GM12878 (cell line): Measurements from ENCODE around the gene PRCC. TPM values are rescaled to one million over a fixed set of nuclear protein-coding genes. Genes with fewer than 3 reads are reported as not detected.

Experiments used
- ATAC-seq: fragments of 200-7000 bp; cut with Tn5 transposase; 3 replicates; pipeline ENCODE4 v1.9.1; 2020; ENCODE audit warnings: mild to moderate bottlenecking, moderate library complexity
- BruUV-seq: library from RNA; stranded (reverse); fragments of 400-500 nt; replicated peaks from 2 replicates; lab custom pipeline; 2021; lab: Mats Ljungman, UMichigan
- CTCF ChIA-PET: fragments of 300-600 bp; sonication (Branson Sonifier 250); formaldehyde crosslinking; extraction: SDS; loops from one replicate; lab custom pipeline; 2021; ENCODE audit warnings: inconsistent platforms; lab: Yijun Ruan, JAX
- POLR2A ChIA-PET: fragments of 350-600 bp; formaldehyde crosslinking; extraction: SDS; loops from one replicate; lab custom pipeline; 2021; ENCODE audit warnings: inconsistent platforms; lab: Charles Lee
- RAD21 ChIA-PET: fragments of 300-600 bp; sonication (Branson Sonifier 250); formaldehyde crosslinking; loops from one replicate; lab custom pipeline; 2023; ENCODE audit warnings: antibody characterized with exemption; ENCODE audit not compliant: unreplicated experiment; lab: Charles Lee
- SMC1A ChIA-PET: fragments of 300-600 bp; sonication (Branson Sonifier 250); formaldehyde crosslinking; loops from one replicate; lab custom pipeline; 2023; ENCODE audit not compliant: unreplicated experiment, uncharacterized antibody; lab: Charles Lee
- DNase-seq: peaks from one replicate; pipeline ENCODE4 v3.0.0-alpha.2; 2011; ENCODE audit warnings: low read depth, low spot score
- FAIRE-seq: peaks from 3 replicates; lab custom pipeline; 2011; peaks lifted over from hg19 to GRCh38; lab: Jason Lieb, UNC
- H2AFZ ChIP-seq: 2 replicates; pipeline ENCODE4 v1.6.0; 2011; ENCODE audit warnings: low read depth, low read length, control low read depth; ENCODE audit not compliant: control insufficient read depth
- H3K27ac ChIP-seq: 2 replicates; pipeline ENCODE4 v1.5.1; 2011; ENCODE audit warnings: control low read depth; ENCODE audit not compliant: control insufficient read depth, insufficient read depth
- H3K27me3 ChIP-seq, 2 experiments: replicated peaks in 1 of 2; 2 replicates each; pipeline versions ENCODE4 v1.6.0 to v1.6.1; 2011; ENCODE audit warnings: low read length in 1 of 2; ENCODE audit not compliant: control insufficient read depth in 2 of 2, insufficient read depth in 2 of 2
- H3K36me3 ChIP-seq, 2 experiments: 2 replicates each; pipeline ENCODE4 v1.5.1; 2011; ENCODE audit warnings: low read length in 1 of 2; ENCODE audit not compliant: control insufficient read depth in 2 of 2, insufficient read depth in 2 of 2
- H3K4me1 ChIP-seq: 2 replicates; pipeline ENCODE4 v1.6.1; 2011; ENCODE audit warnings: mild to moderate bottlenecking, low read length, moderate library complexity, mixed read lengths; ENCODE audit not compliant: control insufficient read depth, insufficient read depth
- H3K4me2 ChIP-seq: 2 replicates; pipeline ENCODE4 v1.6.0; 2011; ENCODE audit warnings: control low read depth; ENCODE audit not compliant: control insufficient read depth, insufficient read depth
- H3K4me3 ChIP-seq: fragments of 200-600 bp; sonication (generic); 2 replicates; pipeline ENCODE4 v1.5.1; 2016
- H3K79me2 ChIP-seq: 2 replicates; pipeline ENCODE4 v1.6.0; 2011; ENCODE audit warnings: low read length; ENCODE audit not compliant: control insufficient read depth, insufficient read depth
- H3K9ac ChIP-seq: 2 replicates; pipeline ENCODE4 v1.8.0; 2011; ENCODE audit warnings: low read length, control low read depth, mixed read lengths; ENCODE audit not compliant: control insufficient read depth, insufficient read depth
- H3K9me3 ChIP-seq: replicated peaks from 3 replicates; pipeline ENCODE4 v1.5.1; 2011; ENCODE audit warnings: mild to moderate bottlenecking, low read length; ENCODE audit not compliant: control insufficient read depth, insufficient read depth
- H4K20me1 ChIP-seq: 2 replicates; pipeline ENCODE4 v1.6.0; 2011; ENCODE audit not compliant: control insufficient read depth, insufficient read depth
- ASH2L ChIP-seq: fragments of 300-600, 200-600 bp; sonication (generic); IDR thresholded peaks from 2 replicates; pipeline ENCODE4 v1.6.1; 2017; ENCODE audit warnings: low read depth, mild to moderate bottlenecking, borderline replicate concordance
- BRCA1 ChIP-seq: IDR thresholded peaks from 2 replicates; pipeline ENCODE4 v1.6.1; 2011; ENCODE audit warnings: low read depth, low read length, improper control_type of control experiment
- CEBPZ ChIP-seq: fragments of 150-350 bp; IDR thresholded peaks from 2 replicates; pipeline ENCODE4 v1.6.1; 2016; ENCODE audit warnings: low read depth, low read length
- EED ChIP-seq: sonication (generic); IDR thresholded peaks from 2 replicates; pipeline ENCODE4 v1.6.1; 2016; ENCODE audit warnings: antibody characterized with exemption, low read depth
- FOXM1 ChIP-seq: IDR thresholded peaks from 2 replicates; pipeline ENCODE4 v1.6.1; 2012; ENCODE audit warnings: low read depth, mild to moderate bottlenecking, inconsistent platforms, low read length, moderate library complexity
- IRF4 ChIP-seq: IDR thresholded peaks from 2 replicates; pipeline ENCODE4 v1.6.1; 2011; ENCODE audit warnings: low read depth, low read length
- KLF5 ChIP-seq: fragments of 450-650 bp; IDR thresholded peaks from 2 replicates; pipeline ENCODE4 v1.6.1; 2014; ENCODE audit warnings: mild to moderate bottlenecking; ENCODE audit not compliant: partially characterized antibody
- MXI1 ChIP-seq: fragments of 150-350 bp; IDR thresholded peaks from 2 replicates; pipeline ENCODE4 v1.6.1; 2011; ENCODE audit warnings: low read depth, mild to moderate bottlenecking, inconsistent platforms, low read length, improper control_type of control experiment
- POLR2AphosphoS5 ChIP-seq: IDR thresholded peaks from 2 replicates; pipeline ENCODE4 v1.6.1; 2011; ENCODE audit warnings: mild to moderate bottlenecking, low read length, inconsistent platforms
- SIN3A ChIP-seq: IDR thresholded peaks from 2 replicates; pipeline ENCODE4 v1.6.1; 2012; ENCODE audit warnings: low read depth, low read length, improper control_type of control experiment
- SIX5 ChIP-seq: IDR thresholded peaks from 2 replicates; pipeline ENCODE4 v1.6.1; 2011; ENCODE audit warnings: mild to moderate bottlenecking, low read depth, low read length, moderate library complexity; ENCODE audit not compliant: severe bottlenecking
- SP1 ChIP-seq: IDR thresholded peaks from one replicate; pipeline ENCODE4 v1.6.1; 2011; ENCODE audit warnings: low read depth, low read length
- SPI1 ChIP-seq: IDR thresholded peaks from 2 replicates; pipeline ENCODE4 v1.6.1; 2011; ENCODE audit warnings: low read depth, mild to moderate bottlenecking, low read length, moderate library complexity, borderline replicate concordance; ENCODE audit not compliant: insufficient read depth
- SREBF1 ChIP-seq: IDR thresholded peaks from 2 replicates; pipeline ENCODE4 v1.6.1; 2012; ENCODE audit warnings: mild to moderate bottlenecking, low read length
- WRNIP1 ChIP-seq: IDR thresholded peaks from 2 replicates; pipeline ENCODE4 v1.6.1; 2011; ENCODE audit warnings: low read depth, low read length, improper control_type of control experiment, borderline replicate concordance
- WGBS: methylation state at CpG from one replicate; pipeline ENCODE4 v1.1.6; 2016; ENCODE audit warnings: low lambda C conversion rate; ENCODE audit not compliant: insufficient replicate concordance, insufficient coverage; ENCODE audit errors: missing lambda C conversion rate; 5-methylcytosine and 5-hydroxymethylcytosine counted together
- in situ Hi-C: fragments of 300-500 bp; cut with MboI; formaldehyde crosslinking; loops from 9 replicates; pipeline ENCODE4 v1.14.3; 2018; ENCODE audit warnings: mixed read lengths
- intact Hi-C: fragments of 100-400 bp; cut with micrococcal nuclease; formaldehyde crosslinking; loops from one replicate; pipeline ENCODE4 v1.14.2; 2022; ENCODE audit not compliant: unreplicated experiment
- polyA plus RNA-seq, 11 experiments: library from polyadenylated mRNA; depleted of rRNA in 4 of 11; unstranded in 6 of 11; stranded (reverse) in 5 of 11; fragments of >200 nt; fragmentation: Nextera tagmentation in 4 of 11; fragmentation: Illumina TruSeq in 1 of 11; extraction: Ambion mirVana in 4 of 11; extraction: Trizol in 1 of 11; gene quantifications; 1 replicate in 1 of 11; 2 replicates in 10 of 11; pipeline versions ENCODE4 v1.2.1 to v1.2.3, GENCODE V29; 2011 to 2016; ENCODE audit warnings: inconsistent platforms in 2 of 11, missing spikeins in 2 of 11, low read depth in 1 of 11
- total RNA-seq, 4 experiments: library from RNA; depleted of rRNA in 3 of 4; stranded (reverse); fragments of >200 nt in 3 of 4; fragmentation: Illumina TruSeq in 1 of 4; extraction: Trizol in 1 of 4; gene quantifications; 2 replicates each; pipeline versions ENCODE4 v1.2.1 to v1.2.3, GENCODE V29; 2013 to 2021

The PRCC gene
- total and polyA plus RNA-seq, 10 of the 15 experiments (the other 5 are each of a cell fraction or from before 2014, with no cell fraction given), result 23.8 to 132 (median 63.1) TPM

GRCh38 chr1:156844102-156844501, 76.8 kb downstream of the PRCC start:
- in situ Hi-C loops, result no loop called here
- no TSS peak for BruUV-seq
- CTCF ChIA-PET, result interaction anchor here (1.1 to 1.3 kb wide), 2 partner anchors 16 kb away, joined by 4 read pairs; no protein-coding TSS in a partner anchor

GRCh38 chr1:156844638-156845037, 77.3 kb downstream of the PRCC start:
- H3K9me3 ChIP-seq, result no peaks in the 10 kb centered on the region
- in situ Hi-C loops, result no loop called here
- no peak for TF ChIP-seq ASH2L
- no peak for TF ChIP-seq SREBF1
- no peak for TF ChIP-seq WRNIP1
- no peak for TF ChIP-seq SIN3A
- no peak for TF ChIP-seq FOXM1
- no peak for TF ChIP-seq KLF5
- no peak for TF ChIP-seq BRCA1
- no peak for TF ChIP-seq CEBPZ
- no peak for TF ChIP-seq SIX5
- no peak for TF ChIP-seq IRF4
- no peak for TF ChIP-seq EED
- no peak for TF ChIP-seq POLR2AphosphoS5
- TF ChIP-seq SP1, result no peak
- no peak for TF ChIP-seq MXI1
- H3K4me3 ChIP-seq, result no peak overlapping the region
- H3K27ac ChIP-seq, result no peak overlapping the region
- intact Hi-C loops, result no loop called here
- ATAC-seq, result no peak
- H3K79me2 ChIP-seq, result no peaks in the 10 kb centered on the region
- H3K27me3 ChIP-seq, result peaks cover 0 to 7% of the 10 kb centered on the region in 2 experiments
- no peak overlapping the region for H2AFZ ChIP-seq
- H4K20me1 ChIP-seq, result no peaks in the 10 kb centered on the region
- H3K4me2 ChIP-seq, result no peak overlapping the region
- no peak for DNase-seq
- ChIA-PET SMC1A (no interaction called here), CTCF (interaction anchor here (1.3 kb wide), 1 partner anchor 15 kb away, joined by 4 read pairs; no protein-coding TSS in a partner anchor), RAD21 (no interaction called here), POLR2A (no interaction called here)
- no TSS peak for BruUV-seq
- no peaks in the 10 kb centered on the region for H3K36me3 ChIP-seq
- WGBS, result 16% methylated on average over 14 of the region's 14 CpGs
- H3K4me1 ChIP-seq, result no peaks in the 10 kb centered on the region
- no peak for FAIRE-seq
- no peak overlapping the region for H3K9ac ChIP-seq

More at GRCh38 chr1:156844102-156844501, 76.8 kb downstream of the PRCC start:
- 0 out of 2 replicates have a peak, but pooled peaks cover 1% of the 10 kb centered on the region for H4K20me1 ChIP-seq
- no peak for DNase-seq
- H3K9me3 ChIP-seq, result no peaks in the 10 kb centered on the region
- 54% methylated on average over 6 of the region's 6 CpGs for WGBS
- ChIA-PET SMC1A (no interaction called here), POLR2A (no interaction called here), RAD21 (interaction anchor here (1.3 kb wide), 1 partner anchor 16 kb away, joined by 3 read pairs; no protein-coding TSS in a partner anchor)
- FAIRE-seq, result no peak
- TF ChIP-seq SPI1, result no peak
- H3K4me3 ChIP-seq, result no peak overlapping the region
- H3K9ac ChIP-seq, result no peak overlapping the region
- intact Hi-C loops, result no loop called here
- no peak overlapping the region for H3K27ac ChIP-seq
- H3K4me2 ChIP-seq, result no peak overlapping the region
- H3K36me3 ChIP-seq, result no peaks in the 10 kb centered on the region
- peaks cover 0 to 7% of the 10 kb centered on the region in 2 experiments for H3K27me3 ChIP-seq
- H3K79me2 ChIP-seq, result no peaks in the 10 kb centered on the region
- no peak for ATAC-seq
- H2AFZ ChIP-seq, result no peak overlapping the region
- no peaks in the 10 kb centered on the region for H3K4me1 ChIP-seq
